NB4 (cell line): ENCODE results near the gene FHIT.

Experiments used
- DNase-seq: peaks from one replicate; pipeline ENCODE4 v3.0.0; 2010; ENCODE audit warnings: low read depth
- H3K4me3 ChIP-seq: one replicate; pipeline ENCODE4 v1.5.1; 2011; ENCODE audit warnings: mild to moderate bottlenecking, low read depth, low read length, moderate library complexity
- MYC ChIP-seq: IDR thresholded peaks from 2 replicates; pipeline ENCODE4 v1.6.1; 2011; ENCODE audit warnings: low read depth, low read length
- POLR2A ChIP-seq: IDR thresholded peaks from 2 replicates; pipeline ENCODE4 v1.6.1; 2011; ENCODE audit warnings: mild to moderate bottlenecking; ENCODE audit not compliant: insufficient read length; ENCODE audit errors: extremely low read depth
- TF ChIP-seq, protein P1 (sequence below): IDR thresholded peaks from one replicate; pipeline ENCODE4 v1.5.1; 2012; ENCODE audit warnings: low read depth, low read length
- TF ChIP-seq, protein P2 (sequence below): IDR thresholded peaks from 2 replicates; pipeline ENCODE4 v1.6.1; 2011; ENCODE audit warnings: low read depth, low read length

Gene FHIT

DNA sequence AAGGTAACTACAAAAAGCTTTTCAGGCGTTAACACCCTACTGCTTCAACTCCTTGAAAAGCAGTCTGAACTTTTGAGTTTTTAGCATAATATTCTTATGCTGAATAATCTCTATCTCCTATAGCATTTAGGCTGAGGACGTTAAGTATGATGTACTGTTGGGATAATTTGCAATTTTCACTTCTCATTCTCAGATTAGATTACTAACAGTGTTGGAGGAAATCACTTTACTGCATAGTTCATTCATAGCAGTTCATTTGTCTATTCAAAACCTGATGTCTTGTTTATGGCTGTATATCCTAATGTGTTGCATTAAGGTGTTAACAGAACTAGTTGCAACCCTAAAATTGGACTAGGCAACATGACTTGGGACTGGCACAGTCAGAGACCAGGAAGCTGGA, 983.1 kb downstream of the FHIT start:
- TF ChIP-seq, protein P1, sequence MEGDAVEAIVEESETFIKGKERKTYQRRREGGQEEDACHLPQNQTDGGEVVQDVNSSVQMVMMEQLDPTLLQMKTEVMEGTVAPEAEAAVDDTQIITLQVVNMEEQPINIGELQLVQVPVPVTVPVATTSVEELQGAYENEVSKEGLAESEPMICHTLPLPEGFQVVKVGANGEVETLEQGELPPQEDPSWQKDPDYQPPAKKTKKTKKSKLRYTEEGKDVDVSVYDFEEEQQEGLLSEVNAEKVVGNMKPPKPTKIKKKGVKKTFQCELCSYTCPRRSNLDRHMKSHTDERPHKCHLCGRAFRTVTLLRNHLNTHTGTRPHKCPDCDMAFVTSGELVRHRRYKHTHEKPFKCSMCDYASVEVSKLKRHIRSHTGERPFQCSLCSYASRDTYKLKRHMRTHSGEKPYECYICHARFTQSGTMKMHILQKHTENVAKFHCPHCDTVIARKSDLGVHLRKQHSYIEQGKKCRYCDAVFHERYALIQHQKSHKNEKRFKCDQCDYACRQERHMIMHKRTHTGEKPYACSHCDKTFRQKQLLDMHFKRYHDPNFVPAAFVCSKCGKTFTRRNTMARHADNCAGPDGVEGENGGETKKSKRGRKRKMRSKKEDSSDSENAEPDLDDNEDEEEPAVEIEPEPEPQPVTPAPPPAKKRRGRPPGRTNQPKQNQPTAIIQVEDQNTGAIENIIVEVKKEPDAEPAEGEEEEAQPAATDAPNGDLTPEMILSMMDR, result no peak
- no peak for TF ChIP-seq POLR2A
- TF ChIP-seq, protein P2, sequence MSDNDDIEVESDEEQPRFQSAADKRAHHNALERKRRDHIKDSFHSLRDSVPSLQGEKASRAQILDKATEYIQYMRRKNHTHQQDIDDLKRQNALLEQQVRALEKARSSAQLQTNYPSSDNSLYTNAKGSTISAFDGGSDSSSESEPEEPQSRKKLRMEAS, result no peak
- TF ChIP-seq MYC, result no peak
- H3K4me3 ChIP-seq, result no peak overlapping the region
- DNase-seq, result no peak

DNA sequence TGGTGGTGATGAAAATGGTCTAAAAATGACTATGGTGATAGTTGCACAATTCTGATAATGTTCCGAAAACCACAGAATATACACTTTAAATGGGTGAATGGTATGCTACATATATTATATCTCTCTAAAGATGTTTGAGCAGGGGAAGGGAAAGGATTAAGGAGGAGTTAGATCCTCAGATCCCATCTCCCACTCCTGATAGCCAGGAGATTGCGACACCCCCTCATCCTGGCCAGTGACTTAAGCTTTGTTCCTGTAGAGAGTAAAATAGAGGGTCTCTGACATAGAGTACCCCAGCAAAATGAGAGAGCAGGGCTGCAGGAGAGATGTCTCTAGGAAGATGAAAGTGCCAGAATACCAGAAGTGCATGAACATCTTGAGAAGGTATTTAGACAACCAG, 984.8 kb downstream of the FHIT start:
- TF ChIP-seq POLR2A, result no peak
- no peak for TF ChIP-seq MYC
- TF ChIP-seq, protein P2, result no peak
- TF ChIP-seq, protein P1, result no peak
- DNase-seq, result no peak
- H3K4me3 ChIP-seq, result no peak overlapping the region

DNA sequence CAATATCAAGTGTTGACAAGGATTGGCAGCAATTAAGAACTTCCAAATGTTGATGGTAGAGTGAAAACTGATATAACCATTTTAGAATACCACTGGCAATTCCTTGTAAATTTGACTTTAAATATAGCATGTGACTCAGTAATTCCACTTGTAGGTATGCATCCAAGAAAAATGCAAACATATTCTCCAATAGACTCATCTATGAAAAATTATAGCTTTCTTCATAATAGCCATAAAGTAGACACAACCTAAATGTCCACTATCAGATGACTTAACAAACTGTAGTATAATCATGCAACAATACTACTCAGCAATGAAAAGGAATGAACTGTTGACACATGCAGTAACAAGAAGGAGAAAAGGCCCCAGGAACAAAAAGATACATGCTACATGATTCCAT, 988.1 kb downstream of the FHIT start:
- TF ChIP-seq MYC (no peak), POLR2A (no peak)
- TF ChIP-seq, protein P1, result no peak
- TF ChIP-seq, protein P2, result no peak
- no peak for DNase-seq
- H3K4me3 ChIP-seq, result no peak overlapping the region

DNA sequence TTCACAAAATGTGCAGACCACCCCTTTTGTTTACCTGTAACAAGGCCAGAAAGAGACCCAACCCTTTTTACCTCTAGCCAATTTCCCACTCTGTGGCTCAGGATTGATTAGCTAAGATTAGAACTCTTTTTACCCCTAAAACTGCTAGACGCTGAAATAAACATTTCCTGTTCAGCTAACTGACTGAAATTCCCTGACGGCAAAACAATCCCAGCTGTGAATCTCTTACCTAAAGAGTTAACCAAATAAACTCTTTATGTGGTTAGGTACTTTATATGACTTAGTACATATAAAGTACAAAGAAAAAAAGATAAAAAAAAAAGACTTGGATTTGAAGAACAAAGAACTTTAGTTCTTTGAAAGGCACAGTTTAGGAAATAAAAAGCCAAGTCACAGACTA, 988.7 kb downstream of the FHIT start:
- no peak for DNase-seq
- no peak overlapping the region for H3K4me3 ChIP-seq
- TF ChIP-seq MYC (no peak), POLR2A (no peak)
- TF ChIP-seq, protein P2, result no peak
- TF ChIP-seq, protein P1, result no peak

DNA sequence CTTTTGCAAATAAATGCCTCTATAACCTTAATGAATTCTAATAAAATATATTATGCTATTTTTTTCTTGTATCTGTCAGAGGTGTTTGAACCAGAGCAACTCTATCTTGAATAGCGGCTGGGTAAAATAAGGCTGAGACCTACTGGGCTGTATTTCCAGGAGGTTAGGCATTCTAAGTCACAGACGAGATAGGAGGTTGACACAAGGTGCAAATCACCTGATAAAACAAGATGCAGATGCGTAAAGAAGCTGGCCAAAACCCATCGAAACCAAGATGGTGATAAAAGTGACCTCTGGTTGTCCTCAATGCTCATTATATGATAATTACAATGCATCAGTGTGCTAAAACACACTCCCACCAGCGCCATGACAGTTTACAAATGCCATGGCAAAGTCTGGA, 990.7 kb downstream of the FHIT start:
- DNase-seq, result no peak
- no peak overlapping the region for H3K4me3 ChIP-seq
- TF ChIP-seq, protein P2, result no peak
- no peak for TF ChIP-seq POLR2A
- TF ChIP-seq, protein P1, result no peak
- no peak for TF ChIP-seq MYC

DNA sequence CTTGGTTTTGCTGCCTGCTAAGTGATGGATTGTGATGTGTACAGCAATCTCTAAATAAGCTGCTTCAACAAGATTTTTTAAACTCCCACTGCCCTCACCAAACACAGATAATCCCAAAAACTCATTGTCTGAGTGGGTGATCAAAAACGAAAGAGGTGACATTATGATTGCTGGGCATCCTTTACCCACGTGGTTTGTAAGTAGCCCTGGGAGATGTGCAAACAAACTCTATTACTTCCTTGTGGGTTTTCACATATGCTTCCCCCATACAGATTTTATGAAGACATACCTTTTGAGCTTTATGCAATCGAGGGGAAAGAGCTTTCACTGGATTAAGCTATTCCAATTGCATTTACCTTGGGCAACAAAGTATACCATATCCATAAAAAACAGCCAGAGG, 1000.4 kb downstream of the FHIT start:
- no peak for TF ChIP-seq POLR2A
- TF ChIP-seq MYC, result no peak
- TF ChIP-seq, protein P1, result no peak
- TF ChIP-seq, protein P2, result no peak
- DNase-seq, result no peak
- no peak overlapping the region for H3K4me3 ChIP-seq
